Measurements from ENCODE around the gene CFTR.
"Not testable (repeated sequence)": the region's sequence is repeated elsewhere in the genome, so short reads cannot be mapped to it uniquely, and the experiment has no call there.

CFTR gene

GRCh38 chr7:117502331-117502730 lies 22.5 kb downstream of the CFTR start:
- DNase-seq: no peak

- DNase-seq: no peak
Measured at GRCh38 chr7:117505238-117505637, 25.4 kb downstream of the CFTR start.

GRCh38 chr7:117508676-117509075 lies 28.9 kb downstream of the CFTR start:
- no peak for DNase-seq

GRCh38 chr7:117517194-117517593 lies 37.4 kb downstream of the CFTR start:
- DNase-seq: not testable (repeated sequence)

- DNase-seq: no peak
Measured at GRCh38 chr7:117530390-117530789, 50.6 kb downstream of the CFTR start.

- no peak for DNase-seq
Measured at GRCh38 chr7:117531595-117532244, 51.9 kb downstream of the CFTR start.

- no peak for DNase-seq
Measured at GRCh38 chr7:117538053-117538452, 58.2 kb downstream of the CFTR start.

- no peak for DNase-seq
Measured at GRCh38 chr7:117544061-117544460, 64.2 kb downstream of the CFTR start.

- DNase-seq: no peak
Measured at GRCh38 chr7:117548035-117548434, 68.2 kb downstream of the CFTR start.

GRCh38 chr7:117550625-117551024 lies 70.8 kb downstream of the CFTR start:
- no peak for DNase-seq

- DNase-seq: no peak
Measured at GRCh38 chr7:117552660-117553059, 72.8 kb downstream of the CFTR start.

- no peak for DNase-seq
Measured at GRCh38 chr7:117555260-117555659, 75.4 kb downstream of the CFTR start.

- no peak for DNase-seq
Measured at GRCh38 chr7:117559391-117559790, 79.6 kb downstream of the CFTR start.

- no peak for DNase-seq
Measured at GRCh38 chr7:117560030-117560429, 80.2 kb downstream of the CFTR start.

GRCh38 chr7:117562759-117563158 lies 82.9 kb downstream of the CFTR start:
- no peak for DNase-seq

- no peak for DNase-seq
Measured at GRCh38 chr7:117564080-117564479, 84.3 kb downstream of the CFTR start.

GRCh38 chr7:117564627-117565026 lies 84.8 kb downstream of the CFTR start:
- DNase-seq: no peak

GRCh38 chr7:117565226-117565625 lies 85.4 kb downstream of the CFTR start:
- no peak for DNase-seq

- no peak for DNase-seq
Measured at GRCh38 chr7:117567781-117568180, 88.0 kb downstream of the CFTR start.

- DNase-seq: no peak
Measured at GRCh38 chr7:117572856-117573620, 93.2 kb downstream of the CFTR start.

GRCh38 chr7:117581424-117581823 lies 101.6 kb downstream of the CFTR start:
- DNase-seq: no peak

GRCh38 chr7:117582219-117582704 lies 102.4 kb downstream of the CFTR start:
- DNase-seq: no peak

GRCh38 chr7:117587931-117588330 lies 108.1 kb downstream of the CFTR start:
- no peak for DNase-seq

- no peak for DNase-seq
Measured at GRCh38 chr7:117588352-117588794, 108.5 kb downstream of the CFTR start.

Measured in right hindlimb (tissue), 1 donor.